GM21526 (cell line): ENCODE results near the gene DCC.

ENCODE experiments used
- ATAC-seq: cut with Tn5 transposase; IDR thresholded peaks from one replicate; pipeline ENCODE4 v1.9.1; 2021; ENCODE audit warnings: moderate library complexity; ENCODE audit not compliant: unreplicated experiment, low FRiP score

DCC gene

GRCh38 chr18:52339891-52340371, at the start of gene DCC:
DCC (plus strand) TSS chr18:52340197; CDS start chr18:52340788, 591 bp downstream.
- no peak for ATAC-seq

DNA sequence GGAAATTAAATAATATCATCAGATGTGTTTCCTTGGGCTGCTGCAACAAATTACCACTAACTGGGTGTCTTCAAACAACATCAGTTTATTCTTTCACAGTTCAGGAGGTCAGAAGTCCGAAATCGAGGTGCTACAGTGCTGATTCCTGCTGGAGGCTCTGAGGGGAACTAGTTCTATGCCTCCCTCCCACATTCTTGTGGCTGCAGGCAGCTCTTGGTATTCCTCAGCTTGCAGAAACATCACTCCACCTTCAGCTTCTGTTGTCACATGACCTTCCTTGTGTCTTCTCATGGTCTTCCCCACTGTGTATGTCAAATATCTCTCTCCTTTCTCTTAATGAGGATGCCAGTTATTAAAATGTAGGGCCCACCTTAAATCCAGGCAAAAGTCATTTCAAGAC, 29.3 kb upstream of the DCC start:
- no peak for ATAC-seq

DNA sequence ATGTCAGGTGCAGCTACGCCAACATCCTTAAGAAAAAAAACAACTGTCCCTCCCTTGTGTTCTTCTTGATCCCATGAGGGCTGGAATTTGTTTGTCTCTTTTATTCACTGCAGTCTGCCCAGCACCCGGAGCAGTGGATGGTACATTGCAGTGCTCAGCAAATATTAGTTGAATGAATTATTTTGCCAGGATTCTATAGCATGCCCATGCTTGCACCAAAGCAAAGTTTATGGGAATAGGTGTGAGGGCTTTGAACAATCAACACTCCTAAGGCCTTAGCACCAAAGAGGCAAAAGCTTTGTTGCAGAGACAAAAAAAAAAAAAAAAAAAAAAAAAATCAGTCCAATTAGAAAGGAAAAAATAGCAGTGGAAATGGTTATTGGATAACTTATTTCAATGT, 28.7 kb upstream of the DCC start:
- no peak for ATAC-seq

DNA sequence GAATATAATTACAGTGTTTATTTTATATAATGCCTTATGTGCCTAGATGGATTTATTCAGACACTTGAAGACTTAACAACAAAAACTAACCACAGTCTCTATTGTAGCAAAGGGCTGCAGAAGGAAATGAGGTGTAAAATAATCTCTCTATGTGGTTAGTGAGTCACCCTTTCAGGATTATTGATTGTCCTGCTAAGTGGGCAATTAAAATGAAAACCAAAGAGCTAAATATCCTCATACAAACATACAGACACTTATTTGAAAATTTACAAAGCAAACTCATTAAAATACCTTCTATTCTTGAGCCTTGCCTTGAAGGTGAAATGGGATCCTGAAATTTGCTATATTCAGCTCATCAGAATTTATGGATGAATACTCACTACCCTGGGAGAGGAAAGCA, 27.7 kb upstream of the DCC start:
- ATAC-seq, result no peak

DNA sequence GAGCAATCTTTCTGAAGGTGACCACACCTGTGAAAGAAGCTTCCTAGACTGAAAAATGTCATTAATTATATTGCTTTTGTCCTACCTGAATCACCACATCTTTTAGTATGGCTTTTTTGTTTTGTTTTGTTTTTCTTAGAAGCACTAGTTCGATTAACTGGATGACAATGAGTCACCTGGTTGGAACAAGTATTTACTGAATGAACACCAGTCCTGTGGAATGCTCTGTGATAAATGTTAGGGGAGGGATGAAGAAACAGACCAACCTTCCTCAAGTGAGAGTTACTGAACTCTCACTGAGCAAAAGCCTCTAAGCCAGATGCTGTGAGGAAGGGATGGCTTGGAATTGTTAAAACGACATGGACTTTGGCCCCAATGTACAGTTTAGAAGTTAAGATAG, 26.8 kb upstream of the DCC start:
- no peak for ATAC-seq

DNA sequence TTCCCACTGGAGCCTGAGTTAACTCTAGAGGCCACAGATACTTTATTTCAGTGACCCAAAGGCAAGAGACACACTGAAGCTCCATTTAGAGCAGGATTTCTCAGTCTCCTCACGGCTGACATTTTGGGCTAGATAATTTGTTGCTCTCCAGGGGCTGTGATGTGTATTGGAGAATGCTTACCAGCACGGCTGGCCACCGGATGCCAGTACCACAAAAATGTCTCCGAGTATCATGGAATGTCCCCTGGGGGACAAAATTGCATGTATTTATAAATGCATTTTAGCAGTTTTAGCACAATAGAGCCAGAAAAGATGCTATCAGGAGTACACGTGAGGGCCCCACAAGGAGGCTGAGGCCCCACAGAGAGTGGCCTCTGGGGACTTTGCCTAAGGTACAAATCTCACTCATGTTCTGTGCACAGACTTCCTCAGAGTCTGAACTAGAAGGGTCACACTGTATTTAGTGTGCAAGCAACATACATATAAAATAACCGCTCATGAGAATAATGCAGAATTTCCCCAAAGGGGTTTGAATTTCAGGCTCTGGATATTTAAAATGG, 20.5 kb upstream of the DCC start:
- no peak for ATAC-seq

DNA sequence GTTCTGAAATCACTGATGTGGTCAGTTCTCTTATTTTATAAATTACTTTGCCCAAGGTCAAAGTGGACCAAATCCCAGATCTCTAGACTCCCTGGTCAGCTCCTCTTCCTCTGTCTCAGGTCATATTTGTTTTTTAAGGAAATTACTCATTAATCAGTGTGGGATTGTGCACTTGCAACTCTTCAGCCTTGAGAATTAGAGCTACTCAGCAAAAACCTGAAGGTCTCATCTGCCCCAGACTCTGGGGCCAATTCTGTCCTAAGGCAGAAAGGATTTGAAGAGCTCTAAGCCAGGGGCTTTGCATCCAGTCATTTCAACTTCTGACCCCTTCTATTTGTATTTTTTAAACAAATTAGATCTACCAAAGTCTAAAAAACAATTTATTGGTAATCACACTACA, 17.7 kb upstream of the DCC start:
- ATAC-seq, result no peak

- no peak for ATAC-seq
These were observed 16.2 kb upstream of the DCC start for GRCh38 chr18:52323802-52324201.

GRCh38 chr18:52325997-52326396, 14.0 kb upstream of the DCC start:
- ATAC-seq, result no peak

GRCh38 chr18:52333860-52334259, 6.1 kb upstream of the DCC start:
- no peak for ATAC-seq

DNA sequence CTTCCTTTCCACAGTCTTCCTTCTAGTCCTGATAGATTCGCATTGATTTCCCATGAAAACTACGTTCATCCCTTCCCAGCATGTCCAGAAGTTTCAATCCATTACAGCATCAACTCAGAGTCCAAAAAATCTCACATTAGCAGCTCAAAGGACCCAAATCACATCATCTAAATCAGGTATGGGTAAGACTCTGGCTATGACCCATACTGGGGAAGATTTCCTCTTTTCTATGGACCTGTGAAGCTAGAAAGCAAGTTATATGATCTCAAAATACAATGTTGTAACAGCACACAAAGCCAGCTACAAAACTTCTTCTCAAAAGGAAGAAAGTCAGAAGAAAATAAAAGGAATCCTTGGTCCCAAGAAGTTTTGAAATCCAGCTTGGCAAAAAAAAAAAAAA, 5.7 kb upstream of the DCC start:
- no peak for ATAC-seq

- ATAC-seq, result no peak
These were observed 5.1 kb upstream of the DCC start for GRCh38 chr18:52334896-52335295.

DNA sequence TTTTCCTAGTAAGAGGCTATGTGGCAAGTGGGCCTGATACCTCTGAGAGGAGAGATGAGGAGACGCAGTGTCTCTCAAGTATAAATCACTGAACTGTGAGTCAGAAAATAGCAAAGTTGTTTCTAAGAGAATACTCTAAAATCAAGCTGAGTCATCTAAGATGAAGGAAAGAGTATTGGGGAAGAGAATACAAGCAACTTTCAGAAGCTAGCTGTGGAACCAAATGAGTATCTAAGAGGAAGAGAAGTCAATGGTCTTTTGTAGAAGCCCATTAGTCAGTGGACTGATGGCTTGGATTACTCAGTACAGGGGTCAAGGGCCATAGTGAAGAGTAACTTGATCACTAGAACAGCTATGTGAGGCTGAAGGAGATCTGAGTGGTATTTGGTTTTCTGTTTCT, 2.7 kb upstream of the DCC start:
- ATAC-seq, result no peak

DNA sequence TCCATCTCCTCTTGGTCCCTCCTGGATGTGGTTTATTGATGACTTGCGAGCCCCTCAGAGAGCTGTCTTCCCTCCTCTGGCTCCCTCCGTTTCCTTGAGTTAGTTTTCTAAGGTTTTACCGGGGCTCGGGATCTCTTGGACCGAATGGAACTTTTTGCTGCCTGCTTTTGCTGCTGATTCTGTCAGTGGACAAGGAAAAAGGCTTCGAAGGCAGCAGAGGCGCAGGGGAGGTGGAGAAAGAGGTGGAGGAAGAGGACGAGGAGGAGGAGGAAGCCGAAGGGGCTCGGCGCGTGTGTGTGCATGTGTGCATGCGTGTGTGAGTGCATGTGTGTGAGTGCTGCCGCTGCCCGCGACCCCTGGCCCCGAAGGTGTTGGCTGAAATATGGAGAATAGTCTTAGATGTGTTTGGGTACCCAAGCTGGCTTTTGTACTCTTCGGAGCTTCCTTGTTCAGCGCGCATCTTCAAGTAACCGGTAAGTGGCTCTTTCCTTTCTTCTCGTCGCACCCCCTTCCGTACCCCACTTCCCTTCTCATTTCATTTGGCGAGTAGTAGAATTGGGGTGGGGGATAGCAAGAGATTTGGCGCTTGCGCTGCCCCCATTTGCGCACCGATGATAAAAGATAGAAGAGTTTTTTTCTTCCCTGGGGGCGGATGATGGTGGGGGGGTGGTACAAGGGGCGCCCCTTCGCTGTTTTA, 557 bp downstream of the DCC start:
- ATAC-seq, result no peak

DNA sequence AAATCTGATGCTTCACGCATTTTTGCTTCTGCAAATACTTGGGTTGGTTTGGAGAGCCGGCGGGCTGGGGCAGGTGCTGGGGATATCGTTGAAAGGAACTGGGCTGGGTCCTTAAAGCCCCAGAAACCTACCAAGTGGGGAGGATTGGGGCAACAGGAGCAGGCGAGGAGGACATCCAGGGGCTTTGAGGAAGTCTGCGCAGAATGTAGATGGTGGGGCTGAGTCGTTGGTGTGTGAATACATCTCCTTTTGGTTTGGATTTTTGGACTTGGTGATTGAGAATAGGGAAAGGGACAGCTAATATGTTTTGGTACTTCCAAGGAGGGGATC, 1.1 kb downstream of the DCC start:
- no peak for ATAC-seq

GRCh38 chr18:52341608-52342381, 1.8 kb downstream of the DCC start:
- ATAC-seq, result no peak

GRCh38 chr18:52342456-52342855, 2.5 kb downstream of the DCC start:
- ATAC-seq, result no peak

GRCh38 chr18:52343138-52343537, 3.1 kb downstream of the DCC start:
- ATAC-seq, result no peak

- no peak for ATAC-seq
These were observed 3.8 kb downstream of the DCC start for GRCh38 chr18:52343731-52344340.

DNA sequence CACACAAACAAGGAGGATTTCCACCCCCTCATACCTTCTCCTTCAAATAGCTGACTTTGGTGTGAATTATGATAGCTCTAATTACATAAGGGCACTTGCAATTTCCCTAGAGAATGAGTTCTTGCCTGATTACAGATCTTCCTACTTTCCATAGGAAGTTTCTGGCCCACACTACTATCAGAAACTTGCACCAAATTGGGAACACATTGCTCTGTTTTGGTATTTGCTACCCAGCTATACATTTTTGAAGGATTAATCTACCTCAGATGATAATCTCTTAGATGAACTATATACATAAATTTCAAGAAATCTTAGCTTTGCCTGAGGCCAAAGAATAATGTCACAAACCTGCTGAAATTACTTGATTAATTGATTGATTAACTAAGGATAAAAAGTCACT, 4.9 kb downstream of the DCC start:
- no peak for ATAC-seq

DNA sequence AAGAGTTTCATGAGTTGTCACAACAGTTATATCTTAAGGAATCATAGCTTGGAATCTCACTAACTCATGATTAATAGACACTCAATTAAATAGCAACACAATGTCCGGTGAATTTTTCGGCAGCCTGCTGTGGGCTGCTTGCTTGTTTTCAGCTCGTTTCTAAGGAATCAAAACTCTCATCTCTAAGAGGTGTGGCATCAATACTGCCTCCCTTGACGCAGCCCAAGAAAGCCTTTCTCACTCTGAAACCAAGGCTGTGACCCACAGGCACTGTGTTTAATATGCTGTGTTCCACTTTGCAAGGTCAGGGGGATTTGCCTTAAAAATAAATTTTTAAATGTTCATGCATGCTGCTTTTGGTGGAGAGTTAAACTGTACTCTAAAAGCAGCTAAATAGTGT, 5.4 kb downstream of the DCC start:
- ATAC-seq, result no peak

- ATAC-seq, result no peak
These were observed 8.2 kb downstream of the DCC start for GRCh38 chr18:52348209-52348608.
